Kidney epithelial cell (primary cell): ENCODE data around the gene CNBP. TPM values are rescaled to one million over a fixed set of nuclear protein-coding genes. Genes with fewer than 3 reads are reported as not detected.
"Not testable (repeated sequence)": the region's sequence is repeated elsewhere in the genome, so short reads cannot be mapped to it uniquely, and the experiment has no call there.

Experiments
- DNase-seq: peaks from one replicate; pipeline ENCODE4 v3.0.0-alpha.2; 2010; ENCODE audit warnings: low read depth
- H3K27me3 ChIP-seq: 2 replicates; pipeline ENCODE4 v1.6.0; 2011; ENCODE audit warnings: low read length; ENCODE audit not compliant: control insufficient read depth, insufficient read depth
- H3K36me3 ChIP-seq: 2 replicates; pipeline ENCODE4 v1.5.1; 2011; ENCODE audit warnings: low read length; ENCODE audit not compliant: control insufficient read depth, insufficient read depth
- H3K4me3 ChIP-seq: 2 replicates; pipeline ENCODE4 v1.5.1; 2011; ENCODE audit warnings: low read depth, mild to moderate bottlenecking, control low read depth, low read length
- total RNA-seq: library from RNA; depleted of rRNA; stranded (reverse); fragments of >200 nt; gene quantifications from 2 replicates; pipeline ENCODE4 v1.2.3, GENCODE V29; 2015
- TF ChIP-seq, protein P1 (sequence below): IDR thresholded peaks from 2 replicates; pipeline ENCODE4 v1.5.1; 2011; ENCODE audit warnings: mild to moderate bottlenecking, moderate library complexity, low read length, control low read depth, inconsistent platforms; ENCODE audit not compliant: insufficient read depth, poor library complexity, severe bottlenecking

Gene CNBP
- total RNA-seq, 1 donor from 2014 or later, result 271 TPM

DNA sequence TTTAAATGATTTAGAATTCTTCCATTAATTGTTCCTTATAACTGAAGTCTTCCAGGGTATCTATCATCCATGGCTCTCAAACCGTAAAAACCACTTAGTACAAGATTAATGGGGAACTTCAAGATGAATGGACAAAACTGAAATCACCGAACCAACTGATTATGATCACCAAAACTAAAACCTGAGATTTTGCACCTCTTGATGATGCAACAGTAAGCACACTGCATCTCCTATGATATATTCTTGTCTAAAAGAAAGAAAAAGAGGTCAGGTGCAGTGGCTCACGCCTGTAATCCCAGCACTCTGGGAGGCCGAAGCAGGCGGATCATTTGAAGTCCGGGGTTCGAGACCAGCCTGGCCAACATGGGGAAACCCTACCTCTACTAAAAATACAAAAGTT, 19.2 kb downstream of the CNBP start:
- TF ChIP-seq, protein P1, sequence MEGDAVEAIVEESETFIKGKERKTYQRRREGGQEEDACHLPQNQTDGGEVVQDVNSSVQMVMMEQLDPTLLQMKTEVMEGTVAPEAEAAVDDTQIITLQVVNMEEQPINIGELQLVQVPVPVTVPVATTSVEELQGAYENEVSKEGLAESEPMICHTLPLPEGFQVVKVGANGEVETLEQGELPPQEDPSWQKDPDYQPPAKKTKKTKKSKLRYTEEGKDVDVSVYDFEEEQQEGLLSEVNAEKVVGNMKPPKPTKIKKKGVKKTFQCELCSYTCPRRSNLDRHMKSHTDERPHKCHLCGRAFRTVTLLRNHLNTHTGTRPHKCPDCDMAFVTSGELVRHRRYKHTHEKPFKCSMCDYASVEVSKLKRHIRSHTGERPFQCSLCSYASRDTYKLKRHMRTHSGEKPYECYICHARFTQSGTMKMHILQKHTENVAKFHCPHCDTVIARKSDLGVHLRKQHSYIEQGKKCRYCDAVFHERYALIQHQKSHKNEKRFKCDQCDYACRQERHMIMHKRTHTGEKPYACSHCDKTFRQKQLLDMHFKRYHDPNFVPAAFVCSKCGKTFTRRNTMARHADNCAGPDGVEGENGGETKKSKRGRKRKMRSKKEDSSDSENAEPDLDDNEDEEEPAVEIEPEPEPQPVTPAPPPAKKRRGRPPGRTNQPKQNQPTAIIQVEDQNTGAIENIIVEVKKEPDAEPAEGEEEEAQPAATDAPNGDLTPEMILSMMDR, result no peak
- H3K4me3 ChIP-seq, result no peak overlapping the region
- no peaks in the 10 kb centered on the region for H3K36me3 ChIP-seq
- no peaks in the 10 kb centered on the region for H3K27me3 ChIP-seq
- no peak for DNase-seq

DNA sequence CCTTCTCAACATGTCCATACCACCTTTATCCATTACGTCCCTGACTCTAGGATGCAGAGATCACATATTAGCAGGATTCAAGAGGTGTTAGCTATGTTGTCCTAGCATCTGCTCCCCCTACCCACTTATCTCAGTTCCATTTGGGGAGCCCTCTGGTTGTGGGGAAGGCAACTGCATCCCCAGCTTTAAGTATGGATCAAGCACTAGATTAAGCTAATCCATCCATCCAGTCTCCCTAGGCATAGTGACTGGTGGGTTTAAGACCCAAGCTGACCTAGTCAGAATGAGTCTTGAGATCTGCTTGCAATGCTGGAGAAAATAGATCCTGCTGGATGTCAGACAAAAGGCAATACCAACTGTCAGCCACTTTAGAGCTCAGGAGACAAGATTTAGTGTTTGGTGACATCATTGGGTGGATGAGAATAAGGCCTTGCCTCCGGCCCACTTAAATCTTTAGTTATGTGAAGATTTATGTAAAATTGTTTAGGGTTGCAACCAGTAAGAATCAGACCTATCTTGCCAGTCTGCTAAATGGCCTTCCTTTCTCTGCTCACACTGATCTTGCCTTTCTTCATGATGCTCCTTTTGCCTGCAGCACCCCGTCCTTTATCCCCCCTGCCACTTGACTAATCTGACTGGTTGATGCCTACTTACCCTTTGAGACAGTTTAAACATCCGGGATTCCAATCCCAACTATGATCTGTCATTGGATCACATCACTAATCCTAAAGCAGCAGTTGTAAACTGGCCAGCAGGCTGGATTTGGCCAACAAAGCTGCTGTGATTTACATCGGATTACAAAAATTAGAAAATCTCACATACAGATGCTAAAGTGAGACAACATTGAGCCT, 20.7 kb downstream of the CNBP start:
- no peak overlapping the region for H3K4me3 ChIP-seq
- no peaks in the 10 kb centered on the region for H3K36me3 ChIP-seq
- TF ChIP-seq, protein P1, result peak; percentile 37
- no peak for DNase-seq
- no peaks in the 10 kb centered on the region for H3K27me3 ChIP-seq

DNA sequence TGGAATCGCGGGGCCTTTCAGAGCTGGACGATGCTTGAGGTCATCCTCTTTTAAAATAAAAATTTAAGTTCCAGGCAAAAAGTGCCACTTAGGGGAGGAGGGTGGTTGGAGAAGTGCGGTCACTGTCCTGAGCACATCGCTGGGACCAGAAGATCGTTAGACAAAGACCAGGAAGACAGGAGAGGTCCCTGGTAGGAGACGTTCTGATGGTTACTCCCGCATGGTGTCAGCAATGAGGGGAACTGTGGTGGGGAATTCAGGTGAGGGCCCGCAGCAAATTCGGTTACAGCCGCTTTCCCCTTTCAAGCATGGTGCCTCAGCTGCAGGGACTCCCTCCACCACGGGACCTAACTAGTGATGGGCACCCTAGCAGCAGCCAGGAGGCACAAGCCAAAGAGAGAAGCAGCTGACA, 21.8 kb downstream of the CNBP start:
- TF ChIP-seq, protein P1, result no peak
- Histone ChIP-seq H3K36me3 (no peaks in the 10 kb centered on the region), H3K4me3 (peak overlapping the region; percentile 57), H3K27me3 (no peaks in the 10 kb centered on the region)
- no peak for DNase-seq

DNA sequence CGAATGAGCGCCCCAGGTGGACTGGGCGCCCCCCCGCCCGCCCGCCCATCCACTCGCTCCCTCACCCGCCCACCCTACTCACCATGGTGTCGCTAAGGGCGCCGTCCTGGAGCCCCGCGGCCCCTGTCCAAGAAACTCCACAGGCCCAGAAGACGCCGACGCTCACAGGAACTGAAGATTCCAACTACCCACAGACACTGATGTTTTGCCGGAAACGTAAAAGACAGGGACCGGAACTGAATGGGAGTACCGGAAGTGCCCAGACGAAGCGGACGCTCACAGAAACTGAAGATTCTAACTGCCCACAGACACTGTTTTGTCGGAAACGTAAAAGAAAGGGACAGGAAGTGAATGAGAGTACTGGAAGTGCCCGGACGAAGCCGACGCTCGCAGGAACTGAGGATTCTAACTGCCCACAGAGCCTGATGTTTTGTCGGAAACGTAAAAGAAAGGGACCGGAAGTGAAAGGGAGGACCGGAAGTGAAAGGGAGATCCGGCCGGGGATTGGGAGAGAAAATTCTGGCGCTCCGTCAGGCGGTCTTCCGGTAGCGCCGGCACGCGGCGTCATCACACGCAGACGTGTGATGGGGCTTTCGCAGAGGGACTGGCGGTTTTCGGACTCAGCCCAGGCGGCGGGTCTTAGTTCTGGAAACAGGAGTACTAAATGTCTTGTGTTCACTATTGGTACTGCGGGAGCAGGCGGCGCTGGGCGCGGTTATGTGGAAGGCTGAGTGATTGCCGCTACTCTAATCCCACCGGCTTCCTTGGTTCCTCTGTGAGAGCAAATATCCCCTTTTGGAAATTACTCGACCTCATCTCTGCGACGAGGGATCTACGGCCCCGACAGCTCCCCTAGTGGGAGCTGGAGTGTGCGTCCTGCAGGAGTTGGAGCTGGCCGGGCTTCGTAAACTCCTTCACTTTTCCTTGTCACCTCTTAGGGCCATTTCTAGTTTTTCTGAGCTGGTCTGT, 22.5 kb downstream of the CNBP start, which contains the start of gene ISY1:
Gene ISY1, minus strand, starts transcription at position 173 of the 969 bp plus-strand sequence. Its CDS starts 88 bp downstream, at position 85.
- no peaks in the 10 kb centered on the region for H3K36me3 ChIP-seq
- H3K4me3 ChIP-seq, result peak within 1 kb of the TSS; percentile 57
- TF ChIP-seq, protein P1, result peak; percentile 95
- peak; percentile 73 for DNase-seq
- H3K27me3 ChIP-seq, result no peaks in the 10 kb centered on the region

DNA sequence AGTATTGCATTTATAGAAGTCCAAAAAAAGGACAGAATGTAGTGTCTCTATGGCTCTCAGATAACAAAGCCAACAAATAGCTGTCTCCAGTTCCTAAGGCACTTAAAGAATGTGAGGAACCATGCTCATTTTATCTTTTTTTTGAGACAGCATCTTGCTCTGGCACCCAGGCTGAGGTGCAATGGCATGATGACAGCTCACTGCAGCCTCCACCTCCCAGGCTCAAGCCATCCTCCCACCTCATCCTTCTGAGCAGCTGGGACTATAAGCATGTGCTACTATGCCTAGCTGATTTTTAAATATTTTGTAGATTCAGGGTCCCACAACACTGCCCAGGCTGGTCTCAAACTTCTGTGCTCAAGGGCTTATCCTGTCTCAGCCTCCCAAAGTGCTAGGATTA, 38.9 kb downstream of the CNBP start:
- DNase-seq, result no peak
- H3K27me3 ChIP-seq, result no peaks in the 10 kb centered on the region
- no peaks in the 10 kb centered on the region for H3K36me3 ChIP-seq
- H3K4me3 ChIP-seq, result no peak overlapping the region
- TF ChIP-seq, protein P1, result no peak

DNA sequence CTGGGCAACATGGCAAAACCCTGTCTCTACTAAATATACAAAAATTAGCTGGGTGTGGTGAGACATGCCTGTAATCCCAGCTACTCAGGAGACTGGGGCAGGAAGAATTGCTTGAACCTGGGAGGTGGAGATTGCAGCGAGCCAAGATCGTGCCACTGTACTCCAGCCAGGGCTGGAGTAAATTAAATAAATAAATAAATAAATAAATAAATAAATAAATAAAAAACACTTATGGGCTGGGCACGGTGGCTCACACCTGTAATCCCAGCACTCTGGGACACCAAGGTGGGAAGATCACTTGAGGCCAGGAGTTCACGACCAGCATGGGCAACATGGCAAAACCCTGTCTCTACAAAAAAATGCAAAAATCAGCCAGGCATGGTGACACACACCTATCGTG, 42.7 kb downstream of the CNBP start:
- not testable (repeated sequence) for H3K4me3 ChIP-seq, H3K27me3 ChIP-seq, H3K36me3 ChIP-seq, DNase-seq
